GM13977 (cell line): ENCODE data around the gene CSNK1A1L.

Source experiments
- DNase-seq: peaks from one replicate; pipeline ENCODE4 v3.0.0; 2012; ENCODE audit warnings: low spot score
- in situ Hi-C: fragments of 300-500 bp; cut with MboI; formaldehyde crosslinking; loops from one replicate; pipeline ENCODE4 v1.12.0; 2022; ENCODE audit warnings: low sequenced_read_pairs, low pct_unique_long_range_greater_than_20kb, mixed read lengths, inconsistent platforms; ENCODE audit not compliant: unreplicated experiment
- TF ChIP-seq, protein P1 (sequence below): IDR thresholded peaks from 2 replicates; pipeline ENCODE4 v1.5.1; 2012; ENCODE audit warnings: mild to moderate bottlenecking, control low read depth; ENCODE audit not compliant: insufficient read depth; ENCODE audit errors: extremely low read depth, missing control alignments

CSNK1A1L gene

DNA sequence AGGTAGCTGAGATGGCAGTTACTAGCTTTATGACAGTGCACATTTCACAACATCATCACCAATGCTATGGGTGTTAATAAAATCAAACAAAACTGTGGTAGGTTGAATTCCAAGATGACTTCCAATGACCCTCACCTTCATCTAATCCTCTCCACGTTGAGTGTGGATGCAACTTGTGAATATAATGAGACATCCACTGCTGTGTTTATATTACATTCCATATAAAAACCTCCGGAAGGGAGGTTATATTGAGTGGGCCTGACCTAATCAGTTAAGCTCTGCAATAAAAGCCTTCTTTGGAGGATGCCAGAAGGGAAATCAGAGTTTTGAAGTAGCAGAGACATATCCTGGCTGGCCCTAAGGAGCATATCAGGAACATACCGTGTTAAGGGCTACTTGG, 25.6 kb upstream of the CSNK1A1L start:
- DNase-seq, result no peak
- TF ChIP-seq, protein P1, sequence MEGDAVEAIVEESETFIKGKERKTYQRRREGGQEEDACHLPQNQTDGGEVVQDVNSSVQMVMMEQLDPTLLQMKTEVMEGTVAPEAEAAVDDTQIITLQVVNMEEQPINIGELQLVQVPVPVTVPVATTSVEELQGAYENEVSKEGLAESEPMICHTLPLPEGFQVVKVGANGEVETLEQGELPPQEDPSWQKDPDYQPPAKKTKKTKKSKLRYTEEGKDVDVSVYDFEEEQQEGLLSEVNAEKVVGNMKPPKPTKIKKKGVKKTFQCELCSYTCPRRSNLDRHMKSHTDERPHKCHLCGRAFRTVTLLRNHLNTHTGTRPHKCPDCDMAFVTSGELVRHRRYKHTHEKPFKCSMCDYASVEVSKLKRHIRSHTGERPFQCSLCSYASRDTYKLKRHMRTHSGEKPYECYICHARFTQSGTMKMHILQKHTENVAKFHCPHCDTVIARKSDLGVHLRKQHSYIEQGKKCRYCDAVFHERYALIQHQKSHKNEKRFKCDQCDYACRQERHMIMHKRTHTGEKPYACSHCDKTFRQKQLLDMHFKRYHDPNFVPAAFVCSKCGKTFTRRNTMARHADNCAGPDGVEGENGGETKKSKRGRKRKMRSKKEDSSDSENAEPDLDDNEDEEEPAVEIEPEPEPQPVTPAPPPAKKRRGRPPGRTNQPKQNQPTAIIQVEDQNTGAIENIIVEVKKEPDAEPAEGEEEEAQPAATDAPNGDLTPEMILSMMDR, result no peak
- in situ Hi-C loops, result no loop called here

DNA sequence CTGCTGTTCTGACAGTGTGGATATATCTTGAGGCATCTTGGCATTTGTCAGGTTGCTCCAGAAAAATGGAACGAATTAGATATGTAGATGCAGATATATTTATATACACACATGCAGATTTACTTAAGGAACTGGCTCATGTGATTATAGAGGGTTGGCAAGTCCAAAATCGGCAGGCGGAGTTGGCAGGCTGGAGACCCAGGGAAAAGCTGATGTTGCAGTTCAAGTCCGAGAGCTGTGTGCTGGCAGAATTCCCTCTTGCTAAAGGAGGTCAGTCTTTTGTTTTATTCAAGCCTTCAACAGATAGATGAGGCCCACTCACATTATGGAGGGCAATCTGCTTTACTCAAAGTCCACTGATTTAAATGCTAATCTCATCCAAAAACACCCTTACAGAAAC, 24.4 kb upstream of the CSNK1A1L start:
- in situ Hi-C loops, result no loop called here
- TF ChIP-seq, protein P1, result no peak
- no peak for DNase-seq

DNA sequence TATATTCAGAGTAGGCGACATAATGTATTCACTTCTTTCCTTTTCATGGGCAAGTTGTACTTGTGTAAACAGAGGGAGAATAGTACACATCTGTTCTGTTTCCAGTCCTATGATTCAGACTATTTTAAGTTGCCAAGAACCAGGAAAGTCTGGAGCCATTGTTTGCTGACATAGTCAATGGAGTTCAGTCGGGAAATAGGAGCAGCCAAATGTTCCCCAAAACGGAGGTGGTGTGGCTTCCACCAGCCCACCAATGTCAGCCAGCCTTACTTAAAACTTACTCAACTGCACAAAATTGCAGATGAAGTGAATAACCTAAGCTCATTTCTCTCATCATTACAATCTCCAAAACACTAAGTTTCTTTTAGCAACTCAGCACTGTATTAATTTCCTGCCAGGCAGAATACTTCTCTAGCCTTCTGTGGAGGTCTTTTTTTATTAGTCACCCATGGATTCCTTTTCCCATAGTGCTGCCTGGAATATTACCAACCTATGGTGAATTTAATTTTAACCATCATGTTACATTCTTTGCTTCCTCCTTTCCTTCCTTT, 22.3 kb upstream of the CSNK1A1L start:
- DNase-seq, result no peak
- TF ChIP-seq, protein P1, result no peak
- in situ Hi-C loops, result no loop called here

DNA sequence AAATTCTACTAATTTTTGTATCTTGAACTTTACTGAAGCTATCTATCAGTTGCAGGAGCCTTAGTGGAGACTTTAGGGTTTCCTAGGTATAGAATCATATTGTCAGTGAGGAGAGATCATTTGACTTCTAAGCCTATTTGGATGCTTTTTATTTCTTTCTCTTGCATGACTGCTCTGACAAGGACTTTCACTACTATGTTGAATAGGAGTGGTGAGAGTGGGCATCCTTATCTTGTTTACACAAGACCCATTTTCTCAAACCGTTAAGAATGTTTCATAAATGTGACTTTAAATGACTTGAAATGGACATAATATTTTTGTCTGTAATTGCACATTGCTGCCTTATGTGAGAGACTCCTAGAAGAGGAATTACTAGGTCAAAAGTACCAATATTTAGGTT, 17.9 kb upstream of the CSNK1A1L start:
- DNase-seq, result no peak
- in situ Hi-C loops, result no loop called here
- TF ChIP-seq, protein P1, result no peak

DNA sequence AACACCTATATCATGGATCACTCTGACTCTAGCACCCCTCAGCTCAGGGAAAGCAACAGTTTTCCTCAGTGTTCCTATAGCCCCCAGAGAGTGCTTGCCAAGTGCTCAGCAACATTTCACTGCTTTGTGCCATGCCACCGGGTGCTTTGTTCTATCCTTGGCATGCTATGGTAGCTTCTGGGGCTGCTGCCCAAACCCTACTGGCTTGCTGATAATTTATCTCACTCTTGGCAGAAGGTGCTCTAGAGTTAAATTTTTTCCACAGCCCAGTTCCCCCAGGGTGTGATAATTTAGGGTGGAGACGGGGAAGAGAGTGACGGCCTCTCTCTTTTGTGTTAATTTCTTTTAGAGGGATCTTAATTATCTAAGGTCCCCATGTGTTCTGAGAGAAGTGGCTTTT, 12.6 kb upstream of the CSNK1A1L start:
- TF ChIP-seq, protein P1, result no peak
- DNase-seq, result no peak
- in situ Hi-C loops, result no loop called here

DNA sequence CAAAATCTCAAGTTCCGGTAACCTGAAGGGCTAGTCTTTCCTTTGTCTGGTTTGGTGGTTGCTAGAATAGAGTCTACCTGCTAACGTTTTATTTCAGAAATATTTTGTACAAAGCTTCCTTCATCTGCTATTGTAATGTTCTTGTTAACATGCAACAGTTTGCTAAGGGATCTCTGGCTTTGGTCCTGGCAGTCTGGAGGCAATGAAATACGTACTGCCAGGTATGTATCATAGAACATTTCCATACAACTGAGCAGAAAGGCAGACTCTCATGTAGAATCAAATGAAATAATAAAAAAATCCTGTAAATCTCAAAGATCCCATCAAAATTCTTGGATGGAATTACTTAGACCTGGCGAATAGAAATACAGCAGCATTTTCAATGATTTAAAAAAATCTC, 8.8 kb upstream of the CSNK1A1L start:
- in situ Hi-C loops, result no loop called here
- TF ChIP-seq, protein P1, result no peak

DNA sequence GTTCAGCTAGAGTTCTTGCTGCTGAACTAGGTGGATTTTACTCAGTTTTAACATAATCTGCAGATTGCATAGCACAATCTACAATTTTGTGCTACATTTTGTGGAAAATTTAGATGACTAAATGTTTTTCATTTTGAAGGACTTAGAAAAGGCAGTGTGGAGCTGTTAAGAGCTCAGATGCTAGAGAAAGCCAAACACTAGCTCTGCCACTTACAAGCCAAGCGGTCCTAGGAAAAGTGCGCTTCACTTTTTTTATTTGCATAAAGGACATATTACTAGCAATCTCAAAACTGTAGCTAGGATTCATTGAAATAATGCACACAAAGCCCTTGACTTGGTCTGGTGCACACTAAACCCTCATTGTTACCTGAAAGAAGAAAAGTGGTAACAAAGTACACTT, 8.1 kb upstream of the CSNK1A1L start:
- no peak for DNase-seq
- TF ChIP-seq, protein P1, result no peak
- in situ Hi-C loops, result no loop called here

More for the DNA sequence above, 8.8 kb upstream of the CSNK1A1L start:
- DNase-seq, result no peak
